ENCODE results near the gene KDELR1.
A peak's percentile ranks its signal among the peaks of the same experiment; 100 is the strongest.

KDELR1 gene

DNA sequence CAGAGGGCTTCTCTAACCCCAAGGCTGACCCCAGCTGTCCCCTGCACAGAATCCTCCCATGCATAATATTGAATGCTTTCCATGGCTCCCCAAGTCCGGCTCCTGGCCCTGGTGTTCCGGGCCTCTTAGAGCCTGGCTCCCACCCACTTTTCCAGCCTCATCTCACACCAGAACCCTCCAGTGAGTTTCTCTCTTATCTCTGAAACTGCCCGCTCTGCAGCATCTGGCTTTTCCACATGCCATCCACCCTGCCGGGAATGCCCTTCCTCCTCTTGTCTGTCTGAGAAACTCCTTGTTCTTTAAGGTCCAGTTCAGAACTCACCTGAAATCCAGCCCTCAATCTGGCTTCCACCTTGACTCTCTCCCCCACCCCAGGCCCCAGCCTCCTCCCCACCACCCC is 20.4 kb downstream of the KDELR1 start:
- DNase-seq: no peak

DNA sequence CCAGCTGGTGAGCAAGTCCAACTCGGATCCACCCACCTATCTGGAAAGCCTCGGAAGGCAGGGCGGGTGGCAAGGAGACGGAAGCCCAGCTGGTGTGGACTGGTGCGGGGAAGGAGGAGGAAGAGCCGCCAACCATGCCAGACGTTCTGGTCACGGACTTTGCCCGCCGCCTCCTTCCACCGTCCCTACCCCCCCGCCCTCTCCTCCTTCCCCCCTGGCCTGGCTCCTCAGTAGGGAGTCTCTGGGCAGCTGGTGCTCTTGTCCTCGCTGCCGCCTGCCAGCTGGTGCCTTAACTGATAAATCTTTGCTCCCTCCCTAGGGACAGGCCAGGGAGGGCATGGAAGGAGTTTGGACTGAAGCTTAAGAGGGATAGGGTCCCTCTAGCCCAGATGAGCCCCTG is 22.4 kb downstream of the KDELR1 start:
- DNase-seq: no peak

DNA sequence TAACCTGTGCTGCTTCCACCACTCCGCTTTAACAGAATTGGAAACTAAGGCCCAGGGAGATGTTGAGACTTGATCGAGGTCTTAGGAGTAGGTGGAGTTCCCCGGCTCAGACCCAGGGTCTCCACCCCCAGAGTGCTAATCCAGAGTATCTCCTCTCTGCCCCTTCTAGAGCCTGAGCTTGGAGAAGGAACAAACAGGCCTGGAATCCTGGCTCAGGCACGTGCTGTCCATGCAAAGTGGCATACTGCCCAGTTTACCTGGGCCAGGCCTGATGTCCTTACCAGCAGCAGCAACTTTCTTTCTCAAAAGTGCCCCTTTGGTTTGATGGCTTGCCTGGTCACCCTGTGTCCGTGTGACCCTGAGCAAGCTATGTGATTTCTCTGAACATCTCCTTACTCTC is 23.5 kb downstream of the KDELR1 start:
- no peak for DNase-seq

DNA sequence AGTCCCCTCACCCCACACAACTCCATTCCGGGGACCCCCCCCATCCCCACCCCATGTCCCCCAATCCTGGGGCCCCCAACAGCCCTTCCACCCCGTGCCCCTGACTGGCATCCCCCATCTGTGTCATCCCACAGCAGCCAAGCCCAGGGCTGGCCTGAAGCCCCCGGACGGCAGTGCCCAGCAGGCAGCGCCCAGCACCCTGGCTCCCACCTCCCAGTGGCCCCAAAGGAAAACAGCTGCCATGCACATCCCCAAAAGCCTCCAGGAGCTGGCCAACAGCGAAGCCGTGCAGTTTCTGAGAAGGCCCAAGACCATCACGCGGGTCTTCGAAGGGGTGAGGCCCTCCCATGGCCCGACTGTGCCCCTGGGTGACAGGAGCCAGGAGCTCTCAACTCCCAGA is 25.7 kb downstream of the KDELR1 start:
- DNase-seq: no peak

DNA sequence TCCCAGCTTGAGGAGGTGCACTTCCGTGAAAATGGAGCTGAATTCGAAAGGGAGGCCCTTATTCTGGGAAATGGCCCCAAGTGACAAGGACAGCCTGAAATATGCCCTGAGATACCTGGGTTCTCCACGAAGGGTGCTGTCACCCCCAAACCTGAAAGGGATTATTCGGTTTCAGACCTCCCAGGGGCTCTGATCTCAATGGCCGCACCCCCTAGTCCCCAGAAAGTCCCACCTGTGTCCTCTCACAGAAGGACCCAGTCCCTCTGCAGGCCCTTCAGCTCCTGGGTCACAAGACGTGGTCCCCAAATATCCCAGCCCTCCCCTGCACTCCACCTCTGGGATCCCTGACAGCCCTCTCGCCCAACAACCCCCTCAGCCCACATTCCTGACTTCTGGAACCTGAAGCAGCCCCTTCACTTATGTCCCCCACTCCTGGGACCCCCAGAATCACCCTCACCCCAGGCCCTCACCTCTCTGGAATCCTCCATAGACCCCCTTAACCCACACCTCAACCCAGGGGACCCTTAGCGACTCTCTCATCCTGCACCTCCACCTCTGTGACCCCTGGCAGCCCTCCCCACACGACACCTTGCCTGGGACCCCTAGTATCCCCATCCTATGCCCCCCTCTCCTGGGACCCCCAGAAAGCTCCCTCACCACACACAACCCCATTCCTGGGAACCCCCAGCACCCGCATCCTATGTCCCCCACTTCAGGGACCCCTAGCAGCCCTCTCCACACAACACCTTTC is 26.6 kb downstream of the KDELR1 start:
- no peak for DNase-seq

DNA sequence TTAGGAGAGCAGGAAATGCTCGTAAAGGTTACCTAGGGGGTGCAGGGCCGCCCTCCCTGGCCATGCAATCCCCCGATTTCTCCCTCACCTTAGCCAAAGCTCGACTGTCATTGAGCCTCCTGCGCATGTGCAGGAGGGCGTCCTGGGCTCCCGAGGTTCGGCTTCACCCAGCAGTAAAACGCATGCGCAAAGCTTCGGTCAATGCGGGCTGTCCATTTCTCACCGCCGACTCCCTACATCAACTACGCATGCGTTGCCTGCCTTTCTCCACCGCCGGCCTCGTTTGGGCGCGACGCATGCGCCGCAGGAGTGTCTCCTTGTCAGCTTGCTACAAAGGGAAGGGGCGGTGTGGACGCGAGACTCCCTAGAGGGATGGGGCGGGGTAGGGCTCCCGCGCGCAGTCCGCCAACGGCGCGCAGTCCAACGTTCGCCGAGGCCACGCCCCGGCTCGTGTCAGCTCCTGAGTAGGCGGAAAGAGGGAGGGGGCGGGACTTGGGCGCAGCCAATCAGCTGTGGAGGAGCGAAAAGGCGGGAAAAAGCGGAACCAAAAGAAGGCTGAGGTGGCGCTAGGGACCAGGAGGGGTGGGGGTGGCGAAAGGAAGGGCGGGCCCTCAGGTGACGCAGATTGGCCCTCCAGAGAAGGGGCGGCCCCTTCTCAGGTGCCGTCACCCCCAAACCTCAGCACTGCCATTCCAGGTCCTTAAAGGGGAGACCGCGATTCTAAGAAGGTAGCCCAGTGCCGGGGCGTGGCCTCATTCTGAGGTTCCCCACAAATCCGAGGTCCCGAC is 27.3 kb downstream of the KDELR1 start, which contains the start of the genes SYNGR4 and TMEM143:
Gene SYNGR4, plus strand, starts transcription at position 558 of the 788 bp plus-strand sequence. CDS start 1,476 bp downstream, outside the sequence.
Gene TMEM143, minus strand, starts transcription at position 131 of the 788 bp plus-strand sequence. Its CDS starts 20 bp downstream, at position 111.
- DNase-seq: peak; percentile 98

DNA sequence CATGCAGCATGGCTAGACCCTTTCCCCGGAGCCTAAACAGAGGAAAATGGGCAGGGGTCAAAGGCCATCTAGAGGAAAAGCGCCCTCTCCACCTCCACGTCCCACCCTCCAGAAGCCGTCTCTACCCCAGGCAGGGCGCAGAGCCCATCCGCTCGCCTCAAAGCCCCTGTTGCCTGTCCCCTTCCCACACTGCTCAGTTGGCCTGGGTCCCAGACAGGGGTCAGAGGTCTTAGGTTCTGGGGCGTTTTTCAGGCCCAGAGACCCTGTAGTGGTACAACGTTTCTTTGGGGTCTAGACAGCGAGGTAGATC is 27.9 kb downstream of the KDELR1 start:
- peak in 1 of 2 experiments; percentile 36 for DNase-seq

DNA sequence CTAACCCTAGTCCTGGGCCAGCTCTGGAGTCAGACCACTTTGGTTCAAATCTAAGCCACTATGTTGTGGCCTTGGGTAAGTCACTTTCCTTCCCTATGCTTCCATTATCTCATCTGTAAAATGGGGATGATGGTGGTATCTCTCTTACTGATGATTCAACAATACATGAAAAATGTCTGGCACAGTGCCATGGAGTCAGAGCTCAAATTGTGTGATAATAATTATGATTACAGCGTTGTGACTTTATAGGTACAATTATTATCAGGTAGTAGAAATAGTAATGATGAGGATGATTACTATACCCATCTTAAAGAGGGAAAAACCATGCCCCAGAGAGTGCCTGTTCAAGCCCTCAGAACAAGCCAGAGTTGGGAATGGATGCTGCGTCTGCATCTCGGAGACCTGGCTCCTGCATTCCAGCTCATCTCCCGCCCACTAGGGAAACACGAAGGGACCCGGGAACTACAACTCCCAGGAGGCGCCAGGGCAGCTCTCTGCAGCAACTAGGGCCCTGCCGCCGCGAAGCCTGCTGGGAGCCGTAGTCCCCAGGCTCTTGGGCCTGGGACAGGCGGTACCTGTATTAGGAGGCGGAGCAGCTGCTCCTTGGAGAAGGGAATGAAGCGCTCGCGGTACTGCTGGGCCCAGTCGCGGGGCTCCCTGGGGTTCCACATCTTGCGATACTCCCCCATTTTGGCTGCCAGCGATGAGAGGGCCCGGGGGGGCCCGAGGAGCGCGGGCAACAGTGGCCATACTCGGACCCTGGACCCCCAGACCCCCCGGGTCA is 28.4 kb downstream of the KDELR1 start:
- DNase-seq: peak; percentile 94 to 96

DNA sequence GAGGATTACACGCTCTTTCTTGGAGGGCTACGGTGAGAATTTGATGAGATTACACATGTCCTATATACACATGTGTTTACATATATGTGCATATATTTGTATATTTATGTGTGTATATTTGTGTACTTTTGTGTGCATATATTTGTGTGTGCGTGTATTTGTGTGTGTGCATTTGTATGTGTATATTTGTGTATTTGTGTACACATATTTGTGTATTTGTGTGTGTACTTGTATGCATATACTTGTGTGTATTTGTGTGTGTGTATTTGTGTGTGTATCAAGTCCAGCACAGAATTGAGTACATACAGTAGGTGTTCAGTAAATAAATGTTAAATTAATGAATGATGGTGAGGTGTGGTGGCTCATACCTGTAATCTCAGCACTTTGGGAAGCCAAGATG is 29.4 kb downstream of the KDELR1 start:
- DNase-seq: no peak

DNA sequence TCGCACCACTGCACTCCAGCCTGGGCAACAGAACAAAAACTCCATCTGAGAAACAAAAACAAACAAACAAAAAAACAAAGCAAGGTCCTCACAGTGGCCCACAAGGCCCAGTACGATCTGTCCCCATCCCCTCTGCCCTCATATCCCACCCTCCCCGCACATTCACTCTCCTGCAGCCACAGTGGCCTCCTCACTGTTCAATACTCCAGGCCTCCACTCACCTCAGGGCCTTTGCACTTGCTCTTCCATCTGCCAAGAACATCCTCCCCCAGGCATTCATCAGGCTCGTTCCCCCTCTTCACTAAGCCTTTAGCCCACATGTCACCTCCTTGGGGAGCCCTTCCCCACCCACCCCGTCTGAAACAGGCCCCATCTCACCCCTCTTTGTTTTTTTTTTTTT is 32.2 kb downstream of the KDELR1 start:
- no peak for DNase-seq

DNA sequence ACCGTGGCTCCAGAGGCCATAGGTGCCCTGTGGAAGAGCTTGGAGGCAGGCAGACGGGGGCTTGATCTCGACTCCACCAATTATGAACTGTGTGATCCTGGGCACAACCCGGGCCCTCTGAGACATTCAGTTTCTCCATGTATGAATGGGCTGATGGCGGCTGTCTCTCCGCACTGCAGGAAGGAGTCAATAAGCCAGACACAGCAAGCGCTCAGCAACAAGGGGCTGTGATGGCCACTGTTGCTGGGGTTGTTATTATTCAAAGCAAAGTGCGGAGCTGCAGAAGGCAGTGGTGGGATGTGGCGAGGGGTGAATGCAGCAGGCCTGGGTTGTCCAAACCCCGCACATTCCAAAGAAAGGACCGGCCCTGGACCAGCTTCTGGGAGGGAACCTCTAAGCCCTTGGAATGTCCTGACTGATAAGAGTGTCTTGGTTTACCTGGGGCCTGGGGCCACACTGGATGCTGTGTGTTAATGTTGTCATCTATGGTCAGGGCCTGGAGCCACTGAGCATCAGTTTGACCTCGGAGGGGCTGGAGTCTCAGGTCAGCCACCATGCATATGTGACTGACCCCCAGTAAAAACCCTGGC is 35.9 kb downstream of the KDELR1 start:
- no peak for DNase-seq

DNA sequence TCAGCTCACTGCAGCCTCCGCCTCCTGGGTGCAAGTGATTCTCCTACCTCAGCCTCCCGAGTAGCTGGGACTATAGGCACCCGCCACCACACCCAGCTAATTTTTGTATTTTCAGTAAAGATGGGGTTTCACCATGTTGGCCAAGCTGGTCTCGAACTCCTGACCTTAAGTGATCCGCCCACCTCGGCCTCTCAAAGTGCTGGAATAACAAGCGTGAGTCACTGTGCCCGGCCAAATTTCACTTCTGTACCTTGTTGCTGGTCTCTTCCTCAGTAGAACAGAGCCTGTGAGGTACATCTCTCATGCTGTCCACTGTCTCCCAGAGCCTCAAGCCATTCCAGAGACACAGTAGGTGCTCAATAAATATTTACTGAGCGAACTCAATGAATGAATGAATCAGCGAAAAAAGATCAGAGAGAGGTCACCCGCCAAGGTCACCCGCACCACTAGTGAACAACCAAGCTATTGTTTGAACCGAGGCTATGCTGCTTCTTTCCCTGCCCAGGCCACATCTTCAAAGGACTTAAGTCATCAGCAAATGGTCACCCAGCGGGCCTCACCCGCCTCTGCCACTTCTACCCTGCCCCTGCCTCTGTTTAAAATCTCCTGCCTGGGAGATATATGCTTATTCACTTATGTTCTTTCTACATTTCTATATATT is 36.9 kb downstream of the KDELR1 start:
- DNase-seq: no peak

DNA sequence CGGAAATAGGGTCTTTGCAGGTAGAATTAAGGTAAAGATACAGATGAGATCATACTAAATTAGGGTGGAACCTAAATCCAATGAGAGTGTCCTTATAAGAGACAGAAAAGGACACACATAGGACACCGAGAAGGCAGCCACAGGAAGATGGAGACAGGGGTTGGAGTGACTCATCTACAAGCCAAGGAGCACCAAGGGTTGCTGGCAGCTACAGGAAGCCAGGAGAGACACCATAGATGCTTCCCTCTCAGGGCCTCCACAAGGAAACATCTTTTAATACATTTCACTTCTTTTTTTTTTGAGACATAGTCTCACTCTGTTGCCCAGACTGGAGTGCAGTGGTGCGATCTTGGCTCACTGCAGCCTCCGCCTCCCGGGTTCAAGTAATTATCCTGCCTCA is 37.7 kb downstream of the KDELR1 start:
- DNase-seq: peak; percentile 15 to 56

DNA sequence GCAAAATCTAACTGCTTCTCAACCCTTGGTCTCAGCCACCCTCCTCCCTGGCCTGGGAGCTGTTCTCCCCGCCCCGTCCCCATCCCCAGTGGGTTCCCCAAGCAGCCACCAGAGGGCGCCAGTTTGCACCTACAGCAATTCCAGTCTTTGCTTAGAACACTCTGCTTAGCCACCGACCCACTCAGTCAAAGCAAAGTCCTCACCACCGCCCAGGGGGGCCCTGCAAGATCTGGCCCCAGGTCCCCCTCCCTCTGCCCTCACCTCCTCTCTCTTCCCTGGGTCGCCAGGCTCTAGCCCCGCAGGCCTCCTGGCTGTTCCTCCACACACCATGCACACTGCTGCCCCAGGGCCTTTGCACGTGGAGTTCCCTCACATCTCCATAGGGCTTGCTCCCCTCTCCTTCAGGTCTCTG is 40.0 kb downstream of the KDELR1 start:
- peak; percentile 46 to 60 for DNase-seq

DNA sequence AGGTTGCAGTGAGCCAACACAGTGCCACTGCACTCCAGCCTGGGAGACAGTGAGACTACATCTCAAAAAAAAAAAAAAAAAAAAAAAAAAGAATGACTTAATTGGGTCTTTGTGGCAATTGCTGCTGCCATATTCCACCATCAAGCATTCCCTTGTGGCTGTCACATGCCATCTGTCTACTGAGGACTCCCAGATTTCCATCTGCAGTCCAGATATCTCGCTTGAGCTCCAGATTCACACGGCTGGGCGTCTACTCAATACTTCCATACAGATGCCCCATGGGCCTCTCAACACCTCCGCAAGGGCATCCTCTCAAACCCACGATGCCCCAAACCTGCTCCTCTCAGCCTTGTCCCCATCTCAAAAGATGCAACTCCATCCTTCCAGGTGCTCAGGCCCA is 40.5 kb downstream of the KDELR1 start:
- no peak for DNase-seq

DNA sequence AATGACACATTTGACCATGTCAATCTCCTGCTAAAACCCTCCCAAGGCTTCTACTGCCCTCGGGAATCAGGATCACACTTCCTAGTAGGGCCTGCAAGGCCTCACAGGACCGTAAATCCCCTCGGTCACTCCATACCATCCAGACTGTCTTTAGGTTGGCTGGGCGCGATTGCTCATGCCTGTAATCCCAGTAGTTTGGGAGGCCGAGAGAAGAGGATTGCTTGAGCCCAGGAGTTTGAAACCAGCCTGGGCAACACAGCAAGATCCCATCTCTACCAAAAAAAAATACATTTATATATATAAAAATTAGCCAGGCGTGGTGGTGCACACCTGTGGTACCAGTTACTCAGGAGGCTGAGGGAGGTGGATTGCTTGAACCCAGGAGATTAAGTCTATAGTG is 42.6 kb downstream of the KDELR1 start:
- DNase-seq: no peak

DNA sequence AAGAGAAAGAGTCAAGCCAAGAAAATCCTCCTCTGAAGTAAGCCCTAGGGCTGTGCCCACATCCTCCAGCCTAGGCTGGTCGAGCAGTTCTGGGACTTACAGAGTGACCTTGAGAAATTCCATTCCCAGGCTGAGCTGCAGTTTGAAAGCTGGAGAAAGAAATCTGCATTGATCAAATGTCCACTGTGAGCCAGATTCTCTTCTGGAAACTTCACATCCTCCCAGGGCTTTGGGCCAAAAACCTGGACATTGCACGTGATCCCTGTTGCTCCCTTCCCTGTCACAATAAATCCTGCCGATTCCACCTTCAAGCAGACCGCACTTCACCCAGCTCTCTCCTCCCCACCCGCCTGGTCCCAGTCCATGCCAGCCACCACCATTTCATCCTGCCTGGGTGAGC is 43.3 kb downstream of the KDELR1 start:
- no peak for DNase-seq

DNA sequence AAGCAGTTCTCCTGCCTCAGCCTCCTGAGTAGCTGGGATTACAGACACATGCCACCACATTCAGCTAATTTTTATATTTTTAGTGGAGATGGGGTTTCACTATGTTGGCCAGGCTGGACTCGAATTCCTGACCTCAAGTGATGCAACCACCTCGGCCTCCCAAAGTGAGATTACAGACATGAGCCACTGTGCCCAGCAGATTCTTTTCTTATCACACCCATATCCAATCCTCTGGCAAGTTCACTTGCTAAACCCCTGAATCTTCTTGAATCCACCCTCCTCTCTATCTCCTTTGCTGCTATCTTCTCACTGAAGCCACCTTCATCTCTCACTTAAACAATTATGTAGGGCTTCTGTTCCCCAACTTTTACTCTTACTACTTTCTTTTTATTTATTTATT is 45.2 kb downstream of the KDELR1 start:
- DNase-seq: no peak

DNA sequence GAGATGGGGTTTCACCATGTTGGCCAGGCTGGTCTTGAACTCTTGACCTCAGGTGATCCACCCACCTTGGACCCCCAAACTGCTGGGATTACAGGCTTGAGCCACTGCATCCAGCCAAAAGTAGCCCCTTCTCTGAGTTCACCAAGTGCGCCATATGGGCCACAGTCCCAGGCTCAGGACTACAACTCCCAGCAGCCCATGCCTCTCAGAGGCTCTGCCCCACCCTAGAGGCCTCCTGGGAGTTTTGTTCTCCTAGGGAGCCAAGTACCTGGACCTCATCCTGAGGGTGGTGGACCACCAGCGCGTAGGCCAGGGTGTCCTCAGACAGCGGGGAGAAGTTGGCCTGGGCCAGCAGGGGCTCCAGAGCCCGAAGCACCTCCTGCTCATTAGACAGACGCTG is 46.5 kb downstream of the KDELR1 start:
- no peak for DNase-seq

DNA sequence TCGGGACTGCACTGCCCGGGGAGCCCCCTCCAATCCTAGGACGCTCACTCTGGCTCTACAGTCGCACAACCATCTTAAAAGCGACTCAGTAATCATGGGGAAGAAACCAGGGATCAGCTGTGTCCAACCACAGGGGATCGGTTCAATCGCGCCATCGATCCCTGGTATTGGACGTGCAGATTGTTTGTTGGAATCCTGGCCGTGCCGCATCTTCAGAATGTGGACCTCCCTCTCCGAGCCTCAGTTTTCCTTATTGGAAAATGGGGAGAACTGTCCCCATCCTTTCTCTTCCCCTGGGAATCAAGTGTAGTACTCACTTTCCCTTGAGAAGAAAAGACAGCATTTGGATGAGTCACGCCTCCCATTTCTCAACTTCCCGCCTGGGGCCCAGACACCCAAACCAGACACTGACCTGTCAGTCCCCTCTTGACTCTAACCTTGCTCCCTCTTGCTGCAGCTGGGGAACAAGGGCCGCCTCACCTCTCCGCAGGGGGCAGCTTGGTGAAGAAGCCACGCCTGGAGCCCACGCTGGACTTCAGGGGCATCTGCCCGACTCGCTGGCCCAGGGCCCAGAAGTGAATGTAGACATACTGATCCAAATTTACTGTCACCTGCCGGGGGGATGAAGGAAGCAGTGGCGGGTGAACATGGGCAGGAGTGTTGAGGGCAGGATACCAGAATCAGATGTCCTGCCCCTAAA is 48.4 kb downstream of the KDELR1 start:
- DNase-seq: no peak

DNA sequence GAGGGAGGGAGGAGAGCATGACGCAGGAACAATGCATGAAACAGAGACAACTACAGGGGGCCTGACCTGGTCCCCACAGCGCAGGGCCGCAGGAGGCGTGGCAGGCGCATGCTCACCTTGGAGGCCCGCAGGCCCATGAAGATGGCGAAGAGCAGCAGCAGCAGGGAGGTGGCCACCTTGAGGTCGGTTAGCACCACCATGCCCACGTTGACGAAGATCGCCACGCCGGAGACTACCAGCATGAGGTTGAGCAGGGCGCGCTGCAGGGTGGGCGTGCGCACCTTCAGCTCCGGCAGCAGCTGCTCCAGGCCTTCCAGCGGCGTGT is 49.0 kb downstream of the KDELR1 start:
- DNase-seq: no peak

Measured in Kasumi-1 (cell line).